GM12892 (cell line): ENCODE results near the gene LRP3.

ENCODE experiments used
- POLR2A ChIP-seq: IDR thresholded peaks from 2 replicates; pipeline ENCODE4 v1.6.1; 2011; ENCODE audit warnings: low read depth, low read length, control low read depth
- TAF1 ChIP-seq: IDR thresholded peaks from 2 replicates; pipeline ENCODE4 v1.6.1; 2011; ENCODE audit warnings: low read depth, mild to moderate bottlenecking, control low read depth, low read length, borderline replicate concordance

DNA sequence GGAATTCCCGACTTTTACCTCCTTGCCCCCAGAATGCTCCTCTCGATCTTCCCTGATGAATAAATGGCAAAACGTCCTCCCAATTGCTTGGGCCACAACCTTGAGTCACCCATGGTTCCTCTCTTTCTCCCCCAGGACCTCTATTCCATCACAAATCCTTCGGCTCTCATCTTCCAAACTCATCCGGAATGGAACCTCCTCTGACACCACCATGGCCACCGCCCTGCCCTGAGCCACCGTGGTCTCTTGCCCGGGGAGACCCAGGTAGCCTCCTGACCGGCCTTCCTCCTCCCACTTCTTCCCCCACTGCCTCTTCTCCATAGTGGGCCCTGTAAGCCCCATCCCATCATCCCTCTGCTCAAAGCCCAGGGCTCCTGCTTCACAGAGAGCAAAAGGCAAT lies 26.6 kb downstream of the LRP3 start:
- TF ChIP-seq TAF1 (no peak), POLR2A (no peak)
